Hair follicle dermal papilla cell (primary cell): Measurements from ENCODE around the gene OR2T6. TPM values are rescaled to one million over a fixed set of nuclear protein-coding genes. Genes with fewer than 3 reads are reported as not detected.

Source experiments
- total RNA-seq: library from RNA; depleted of rRNA; stranded (reverse); fragments of >200 nt; gene quantifications from 2 replicates; pipeline ENCODE4 v1.2.3, GENCODE V29; 2012

Gene OR2T6
- not detected in 2 replicates for total RNA-seq

GRCh38 chr1:248375446-248375845, at the start of gene OR2T6:
Gene OR2T6 (plus strand): TSS chr1:248375746. CDS start chr1:248387609, 11,863 bp downstream.

GRCh38 chr1:248348475-248348874, 27.1 kb upstream of the OR2T6 start, which contains the start of gene OR14C36:
Gene OR14C36 (plus strand): TSS chr1:248348775. CDS start chr1:248348775, 0 bp downstream.

GRCh38 chr1:248361121-248361715, 14.3 kb upstream of the OR2T6 start, which contains the start of gene OR2T4:
Gene OR2T4 (plus strand): TSS chr1:248361665. CDS start chr1:248361665, 0 bp downstream.

GRCh38 chr1:248402748-248403147, 27.2 kb downstream of the OR2T6 start, which contains the start of gene OR2T1:
Gene OR2T1 (plus strand): TSS chr1:248403048. CDS start chr1:248406148, 3,100 bp downstream.

Other genes with a start within 250 kb of the OR2T6 start
- gene OR2M5, start 230.6 kb upstream of the OR2T6 start, total RNA-seq: not detected in 2 replicates
- not detected in 2 replicates for gene OR2M2, start 200.9 kb upstream of the OR2T6 start, total RNA-seq
- under 0.01 and 0.12 TPM in 2 replicates for gene OR2M3, start 178.5 kb upstream of the OR2T6 start, total RNA-seq
- under 0.01 and 0.12 TPM in 2 replicates for gene OR2M4, start 144.3 kb upstream of the OR2T6 start, total RNA-seq
- gene OR2T33, start 97.8 kb upstream of the OR2T6 start, total RNA-seq: not detected in 2 replicates
- gene OR2T12, start 72.3 kb upstream of the OR2T6 start, total RNA-seq: not detected in 2 replicates
- gene OR2M7, start 51.2 kb upstream of the OR2T6 start, total RNA-seq: not detected in 2 replicates
- gene OR14C36, start 27.0 kb upstream of the OR2T6 start, total RNA-seq: not detected in 2 replicates
- not detected in 2 replicates for gene OR2T4, start 14.1 kb upstream of the OR2T6 start, total RNA-seq
- gene OR2T1, start 27.3 kb downstream of the OR2T6 start, total RNA-seq: not detected in 2 replicates
- not detected in 2 replicates for gene OR2T2, start 69.9 kb downstream of the OR2T6 start, total RNA-seq
- gene OR2T3, start 97.6 kb downstream of the OR2T6 start, total RNA-seq: not detected in 2 replicates
- gene OR2T5, start 112.8 kb downstream of the OR2T6 start, total RNA-seq: not detected in 2 replicates
- gene OR2G6, start 132.3 kb downstream of the OR2T6 start, total RNA-seq: not detected in 2 replicates
- gene OR2T29, start 187.0 kb downstream of the OR2T6 start, total RNA-seq: not detected in 2 replicates
- gene OR2T34, start 199.0 kb downstream of the OR2T6 start, total RNA-seq: not detected in 2 replicates
- gene OR2T10, start 222.0 kb downstream of the OR2T6 start, total RNA-seq: not detected in 2 replicates